ENCODE data around the gene SPRYD3. TPM values are rescaled to one million over a fixed set of nuclear protein-coding genes. Genes with fewer than 3 reads are reported as not detected.
"Not testable (repeated sequence)": the region's sequence is repeated elsewhere in the genome, so short reads cannot be mapped to it uniquely, and the experiment has no call there.

The SPRYD3 gene
- total and polyA plus RNA-seq, 10 donors = 10.8 to 44.5 (median 34.4) TPM

DNA sequence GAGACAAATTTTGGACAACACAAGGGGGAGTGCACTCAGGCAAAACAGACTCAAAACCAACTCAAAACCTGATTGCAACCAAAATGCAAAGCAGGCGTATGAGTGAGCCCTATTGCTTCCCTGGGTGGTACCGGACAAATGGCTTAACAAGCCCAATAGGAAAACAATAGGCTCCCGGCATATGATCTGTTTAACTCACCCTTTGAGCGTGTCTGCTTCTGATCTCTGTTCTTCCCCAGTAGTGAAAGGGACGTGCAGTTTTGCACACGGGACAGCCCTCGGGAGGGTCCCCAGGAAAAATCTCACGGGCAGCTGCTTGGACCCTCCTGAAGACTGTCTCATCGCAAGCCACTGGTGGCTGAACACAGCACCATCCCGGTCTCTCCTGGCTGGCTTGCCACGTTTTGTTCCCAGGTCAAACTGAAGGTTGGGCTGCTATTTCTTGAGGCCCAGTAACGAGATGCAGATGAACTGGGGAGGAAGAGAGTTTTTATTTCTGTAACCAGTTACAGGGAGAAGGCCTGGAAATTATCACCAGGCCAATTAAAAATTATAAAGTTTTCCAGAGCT lies 34.0 kb upstream of the SPRYD3 start:
- no peak for TF ChIP-seq POLR2A (IDR thresholded peaks at IDR 0.05)
- TF ChIP-seq, protein P1, sequence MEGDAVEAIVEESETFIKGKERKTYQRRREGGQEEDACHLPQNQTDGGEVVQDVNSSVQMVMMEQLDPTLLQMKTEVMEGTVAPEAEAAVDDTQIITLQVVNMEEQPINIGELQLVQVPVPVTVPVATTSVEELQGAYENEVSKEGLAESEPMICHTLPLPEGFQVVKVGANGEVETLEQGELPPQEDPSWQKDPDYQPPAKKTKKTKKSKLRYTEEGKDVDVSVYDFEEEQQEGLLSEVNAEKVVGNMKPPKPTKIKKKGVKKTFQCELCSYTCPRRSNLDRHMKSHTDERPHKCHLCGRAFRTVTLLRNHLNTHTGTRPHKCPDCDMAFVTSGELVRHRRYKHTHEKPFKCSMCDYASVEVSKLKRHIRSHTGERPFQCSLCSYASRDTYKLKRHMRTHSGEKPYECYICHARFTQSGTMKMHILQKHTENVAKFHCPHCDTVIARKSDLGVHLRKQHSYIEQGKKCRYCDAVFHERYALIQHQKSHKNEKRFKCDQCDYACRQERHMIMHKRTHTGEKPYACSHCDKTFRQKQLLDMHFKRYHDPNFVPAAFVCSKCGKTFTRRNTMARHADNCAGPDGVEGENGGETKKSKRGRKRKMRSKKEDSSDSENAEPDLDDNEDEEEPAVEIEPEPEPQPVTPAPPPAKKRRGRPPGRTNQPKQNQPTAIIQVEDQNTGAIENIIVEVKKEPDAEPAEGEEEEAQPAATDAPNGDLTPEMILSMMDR (IDR thresholded peaks at IDR 0.05 in 8 of 11, conservative IDR thresholded peaks at IDR 0.05 in 3 of 11) = no peak
- TF ChIP-seq POLR2AphosphoS5 (IDR thresholded peaks at IDR 0.05) = no peak
- Histone ChIP-seq H3K27ac (no peak overlapping the region), H3K27me3 (replicated peaks in 1 of 7) (no peaks in the 10 kb centered on the region), H3K4me3 (no peak overlapping the region), H3K9me3 (no peaks in the 10 kb centered on the region), H3K4me1 (peaks cover 0 to 5% (median 0%) of the 10 kb centered on the region in 6 donors), H3K36me3 (peaks cover 0 to 9% (median 0%) of the 10 kb centered on the region in 6 donors)
- 89 to 95% (median 91%) methylated on average over 12 of the region's 12 CpGs for WGBS, 5 donors
- intact Hi-C loops (cut with DNase I; ENCODE audit: low total_unique reads) = no loop called here
- no peak for DNase-seq

DNA sequence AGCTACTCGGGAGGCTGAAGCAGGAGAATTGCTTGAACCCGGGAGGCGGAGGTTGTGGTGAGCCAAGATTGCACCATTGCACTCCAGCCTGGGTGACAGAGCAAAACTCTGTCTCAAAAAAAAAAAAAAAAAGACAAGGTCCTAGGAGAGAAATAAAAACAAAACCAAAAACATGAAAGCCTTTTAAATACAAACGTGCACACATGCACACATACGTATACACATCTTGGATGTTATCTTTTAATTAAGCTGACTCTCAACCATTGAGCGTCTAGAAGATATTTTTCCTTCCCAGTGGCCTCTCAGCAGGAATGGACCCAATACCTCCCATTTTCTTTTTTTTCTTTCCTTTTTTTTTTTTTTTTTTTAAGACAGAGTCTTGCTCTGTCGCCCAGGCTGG lies 33.2 kb upstream of the SPRYD3 start:
- DNase-seq; H3K27ac ChIP-seq; H3K9me3 ChIP-seq; H3K27me3 ChIP-seq (replicated peaks in 1 of 7); H3K36me3 ChIP-seq; intact Hi-C loops (cut with DNase I; ENCODE audit: low total_unique reads); H3K4me3 ChIP-seq; H3K4me1 ChIP-seq: not testable (repeated sequence)
- WGBS, 5 donors = 75 to 89% (median 79%) methylated on average over 6 to 7 of the region's 7 CpGs

GRCh38 chr12:53107122-53107521 lies 27.9 kb upstream of the SPRYD3 start:
- Histone ChIP-seq H3K9me3 (no peaks in the 10 kb centered on the region), H3K4me1 (peaks cover 14 to 37% (median 26%) of the 10 kb centered on the region in 6 donors), H3K27ac (no peak overlapping the region), H3K36me3 (peaks cover 0 to 6% (median 0%) of the 10 kb centered on the region in 6 donors), H3K4me3 (no peak overlapping the region), H3K27me3 (replicated peaks in 1 of 7) (no peaks in the 10 kb centered on the region)
- no peak for DNase-seq
- WGBS, 5 donors = 69 to 78% (median 74%) methylated on average over 7 of the region's 7 CpGs
- intact Hi-C loops (cut with DNase I; ENCODE audit: low total_unique reads) = no loop called here
- TF ChIP-seq POLR2AphosphoS5 (IDR thresholded peaks at IDR 0.05) = no peak
- no peak for TF ChIP-seq POLR2A (IDR thresholded peaks at IDR 0.05)
- TF ChIP-seq, protein P1 (IDR thresholded peaks at IDR 0.05 in 8 of 11, conservative IDR thresholded peaks at IDR 0.05 in 3 of 11) = no peak

- H3K36me3 ChIP-seq = peaks cover 0 to 13% (median 0%) of the 10 kb centered on the region in 6 donors
- TF ChIP-seq POLR2AphosphoS5 (IDR thresholded peaks at IDR 0.05) (peak in 1 of 3 donors; percentile 24), POLR2A (IDR thresholded peaks at IDR 0.05) (no peak)
- TF ChIP-seq, protein P1 (IDR thresholded peaks at IDR 0.05 in 8 of 11, conservative IDR thresholded peaks at IDR 0.05 in 3 of 11) = no peak
- DNase-seq = no peak
- H3K4me1 ChIP-seq = peaks cover 14 to 43% (median 29%) of the 10 kb centered on the region in 6 donors
- H3K4me3 ChIP-seq = no peak overlapping the region
- H3K9me3 ChIP-seq = no peaks in the 10 kb centered on the region
- no peak overlapping the region for H3K27ac ChIP-seq
- H3K27me3 ChIP-seq (replicated peaks in 1 of 7) = no peaks in the 10 kb centered on the region
- 85 to 96% (median 94%) methylated on average over 5 to 7 of the region's 7 CpGs for WGBS, 5 donors
- intact Hi-C loops (cut with DNase I; ENCODE audit: low total_unique reads) = no loop called here
These were observed 26.7 kb upstream of the SPRYD3 start for GRCh38 chr12:53105712-53106439.
